Peyer's patch (tissue), 4 donors: ENCODE measurements around the gene SMG6. TPM values are rescaled to one million over a fixed set of nuclear protein-coding genes. Genes with fewer than 3 reads are reported as not detected.

Experiments used
- DNase-seq, 3 donors: peaks; one replicate each; pipeline ENCODE4 v3.0.0-alpha.2; 2017 to 2019
- H3K27ac ChIP-seq, 4 donors: fragments of 200-600 bp; sonication (generic); one replicate each; pipeline ENCODE4 v1.5.1; 2016 to 2019
- H3K27me3 ChIP-seq, 2 donors: fragments of 200-600 bp; sonication (generic); one replicate each; pipeline ENCODE4 v1.5.1; 2019
- H3K36me3 ChIP-seq, 3 donors: fragments of 200-600 bp; sonication (generic); one replicate each; pipeline ENCODE4 v1.5.1; 2016 to 2019
- H3K4me1 ChIP-seq, 4 donors: fragments of 200-600 bp; sonication (generic); one replicate each; pipeline ENCODE4 v1.5.1; 2016 to 2019
- H3K4me3 ChIP-seq, 4 donors: fragments of 200-600 bp; sonication (generic); 1 replicate in 3 of 4; 2 replicates in 1 of 4; pipeline ENCODE4 v1.5.1; 2016 to 2019; ENCODE audit warnings: mild to moderate bottlenecking in 1 of 4
- H3K9me3 ChIP-seq, 4 donors: fragments of 200-600 bp; sonication (generic); one replicate each; pipeline ENCODE4 v1.5.1; 2016 to 2019; ENCODE audit warnings: mild to moderate bottlenecking in 1 of 4
- CTCF ChIP-seq, 6 experiments: fragments of 450-650 bp in 4 of 6; fragments of 200-600 bp in 2 of 6; sonication (generic) in 1 of 6; IDR thresholded peaks; one replicate each; pipeline ENCODE4 v1.5.1; 2017 to 2019; ENCODE audit warnings: antibody characterized with exemption in 6 of 6, mild to moderate bottlenecking in 3 of 6, moderate library complexity in 1 of 6
- POLR2A ChIP-seq, 2 donors: fragments of 450-650 bp; IDR thresholded peaks; one replicate each; pipeline ENCODE4 v1.5.1; 2017; ENCODE audit warnings: antibody characterized with exemption in 2 of 2, mild to moderate bottlenecking in 2 of 2, moderate library complexity in 2 of 2
- total RNA-seq, 4 donors: library from RNA; depleted of rRNA; stranded (reverse); fragments of >200 nt; gene quantifications; one replicate each; pipeline ENCODE4 v1.1.0, GENCODE V29; 2016

Gene SMG6
- 100 to 1,000 TPM in 1 of 4 donors, 10 to 100 TPM in 3; 33.3 to 139 (median 67.4) TPM for total RNA-seq

- Histone ChIP-seq H3K36me3 (peaks cover 0 to 20% (median 0%) of the 10 kb centered on the region in 3 donors), H3K27me3 (no peaks in the 10 kb centered on the region), H3K4me3 (peak within 1 kb of the TSS; percentile 87 to 99 (median 90)), H3K27ac (peak within 1 kb of the TSS; percentile 85 to 98 (median 95)), H3K4me1 (peaks cover 0 to 26% (median 6%) of the 10 kb centered on the region in 4 donors), H3K9me3 (no peaks in the 10 kb centered on the region)
- TF ChIP-seq POLR2A (IDR thresholded peaks at IDR 0.05) (peak; percentile 47 to 52), CTCF (IDR thresholded peaks at IDR 0.05) (no peak)
- peak; percentile 89 to 96 (median 96) for DNase-seq
Measured at GRCh38 chr17:2303204-2304188, at the start of gene SMG6, which contains the start of gene SRR. Gene SMG6 (minus strand): TSS chr17:2303785. CDS start chr17:2303720, 65 bp downstream. Gene SRR (plus strand): TSS chr17:2303950. CDS start chr17:2315561, 11,611 bp downstream.

GRCh38 chr17:2351269-2351668 is 47.7 kb upstream of the SMG6 start:
- Histone ChIP-seq H3K4me3 (no peak overlapping the region), H3K4me1 (peaks cover 0 to 10% (median 0%) of the 10 kb centered on the region in 4 donors), H3K36me3 (peaks cover 0 to 4% (median 0%) of the 10 kb centered on the region in 3 donors), H3K27me3 (no peaks in the 10 kb centered on the region), H3K27ac (no peak overlapping the region), H3K9me3 (no peaks in the 10 kb centered on the region)
- TF ChIP-seq POLR2A (IDR thresholded peaks at IDR 0.05) (no peak), CTCF (IDR thresholded peaks at IDR 0.05) (no peak)
- DNase-seq = no peak

GRCh38 chr17:2347805-2348685 is 44.5 kb upstream of the SMG6 start:
- H3K36me3 ChIP-seq = peaks cover 0 to 17% (median 0%) of the 10 kb centered on the region in 3 donors
- H3K9me3 ChIP-seq = no peaks in the 10 kb centered on the region
- H3K4me1 ChIP-seq = peaks cover 0 to 16% (median 0%) of the 10 kb centered on the region in 4 donors
- no peak overlapping the region for H3K4me3 ChIP-seq
- H3K27ac ChIP-seq = peak overlapping the region in 1 of 4 donors; percentile 46
- TF ChIP-seq POLR2A (IDR thresholded peaks at IDR 0.05) (peak in 1 of 2 donors; percentile 18), CTCF (IDR thresholded peaks at IDR 0.05) (no peak)
- peak in 2 of 3 donors; percentile 61 to 67 for DNase-seq
- H3K27me3 ChIP-seq = no peaks in the 10 kb centered on the region

- no peak for TF ChIP-seq CTCF (IDR thresholded peaks at IDR 0.05)
- no peak for TF ChIP-seq POLR2A (IDR thresholded peaks at IDR 0.05)
- peaks cover 0 to 16% (median 0%) of the 10 kb centered on the region in 4 donors for H3K4me1 ChIP-seq
- no peak for DNase-seq
- no peak overlapping the region for H3K27ac ChIP-seq
- H3K4me3 ChIP-seq = no peak overlapping the region
- H3K27me3 ChIP-seq = no peaks in the 10 kb centered on the region
- peaks cover 0 to 25% (median 0%) of the 10 kb centered on the region in 3 donors for H3K36me3 ChIP-seq
- H3K9me3 ChIP-seq = no peaks in the 10 kb centered on the region
Measured at GRCh38 chr17:2346475-2346874, 42.9 kb upstream of the SMG6 start.

GRCh38 chr17:2344528-2344927 is 40.9 kb upstream of the SMG6 start:
- no peaks in the 10 kb centered on the region for H3K9me3 ChIP-seq
- DNase-seq = no peak
- no peak overlapping the region for H3K27ac ChIP-seq
- H3K4me3 ChIP-seq = no peak overlapping the region
- peaks cover 0 to 16% (median 0%) of the 10 kb centered on the region in 4 donors for H3K4me1 ChIP-seq
- peaks cover 0 to 25% (median 0%) of the 10 kb centered on the region in 3 donors for H3K36me3 ChIP-seq
- no peaks in the 10 kb centered on the region for H3K27me3 ChIP-seq
- TF ChIP-seq CTCF (IDR thresholded peaks at IDR 0.05) (no peak), POLR2A (IDR thresholded peaks at IDR 0.05) (no peak)
